ENCODE data around the gene DPF3.
"Not testable (repeated sequence)": the region's sequence is repeated elsewhere in the genome, so short reads cannot be mapped to it uniquely, and the experiment has no call there.

DPF3 gene

GRCh38 chr14:72878746-72879145, 15.2 kb downstream of the DPF3 start:
- no peak for FAIRE-seq

- no peak for FAIRE-seq
These were observed 17.2 kb downstream of the DPF3 start for GRCh38 chr14:72876710-72877063.

GRCh38 chr14:72876005-72876709, 17.7 kb downstream of the DPF3 start:
- no peak for FAIRE-seq

GRCh38 chr14:72870878-72871277, 23.0 kb downstream of the DPF3 start:
- not testable (repeated sequence) for FAIRE-seq

GRCh38 chr14:72869407-72870329, 24.2 kb downstream of the DPF3 start:
- FAIRE-seq, result no peak

GRCh38 chr14:72868500-72868899, 25.4 kb downstream of the DPF3 start:
- no peak for FAIRE-seq

DNA sequence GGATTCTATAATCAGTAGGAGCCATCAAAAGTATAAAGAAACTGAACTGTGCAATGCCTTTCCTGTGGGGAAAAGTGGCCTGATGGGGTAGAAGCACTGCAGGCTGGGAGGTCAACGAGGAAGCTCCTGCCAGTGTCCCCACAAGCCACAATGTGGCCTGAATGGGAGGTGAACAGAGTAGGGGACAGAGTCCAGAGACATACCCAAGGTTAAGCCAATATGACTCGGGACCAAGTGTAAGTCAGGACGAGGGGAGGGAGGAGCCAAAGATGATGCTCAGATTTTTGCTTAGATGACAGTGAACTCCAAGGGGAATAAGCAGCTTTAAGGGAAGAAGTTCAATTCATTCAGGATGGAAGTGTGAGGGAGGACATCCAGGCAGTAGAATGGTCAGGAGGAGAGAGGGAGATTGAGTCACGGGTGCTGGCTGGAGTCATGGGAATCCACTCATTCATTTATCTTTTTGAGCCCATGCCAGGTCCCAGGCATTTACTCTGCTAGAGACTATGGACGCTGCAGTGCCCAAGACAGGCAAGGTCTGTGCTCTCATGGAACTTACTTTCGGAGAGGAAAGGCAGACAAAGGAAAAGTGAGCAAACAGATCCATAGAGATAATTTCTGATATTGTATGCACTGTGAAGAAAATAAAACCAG, 29.1 kb downstream of the DPF3 start:
- FAIRE-seq, result no peak

- no peak for FAIRE-seq
These were observed 30.5 kb downstream of the DPF3 start for GRCh38 chr14:72863216-72864006.

DNA sequence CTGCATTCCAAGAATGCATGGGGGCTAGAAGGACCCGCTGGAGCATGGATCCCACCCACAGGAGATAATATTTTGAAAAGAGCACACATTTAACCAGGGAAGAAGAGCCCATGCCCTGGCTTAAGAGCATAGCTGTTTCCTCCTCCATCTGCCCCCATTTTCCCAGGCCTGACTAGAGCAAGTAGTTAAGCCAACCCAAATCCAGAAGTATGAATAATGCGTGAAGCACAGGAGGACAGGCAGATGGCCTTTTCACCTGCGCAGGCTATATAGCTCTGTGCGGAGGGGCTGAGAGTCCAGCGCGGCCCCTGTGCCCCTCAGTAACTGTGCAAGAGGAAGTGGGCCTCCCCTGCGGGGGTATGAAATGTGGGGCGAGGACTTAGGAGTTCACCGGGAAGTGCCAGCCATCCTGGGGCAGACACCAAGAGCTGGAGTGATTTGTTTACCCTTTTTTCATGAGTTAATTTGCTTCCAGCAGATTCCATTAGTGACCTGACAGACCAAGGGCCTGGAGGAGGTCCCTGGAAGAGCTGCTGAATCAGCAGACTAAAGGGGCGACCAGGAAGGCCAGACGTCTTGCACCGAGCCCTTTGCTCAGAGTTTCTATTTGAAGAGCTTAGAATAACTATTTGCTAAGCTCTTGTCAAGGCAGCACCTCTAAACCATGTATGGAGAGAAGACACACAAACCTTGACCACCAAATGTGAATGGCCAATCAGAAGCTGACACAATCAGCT, 37.2 kb downstream of the DPF3 start:
- no peak for FAIRE-seq

GRCh38 chr14:72855913-72856312, 38.0 kb downstream of the DPF3 start:
- FAIRE-seq, result no peak

GRCh38 chr14:72852194-72852593, 41.7 kb downstream of the DPF3 start:
- FAIRE-seq, result no peak

GRCh38 chr14:72851635-72852034, 42.3 kb downstream of the DPF3 start:
- FAIRE-seq, result no peak

DNA sequence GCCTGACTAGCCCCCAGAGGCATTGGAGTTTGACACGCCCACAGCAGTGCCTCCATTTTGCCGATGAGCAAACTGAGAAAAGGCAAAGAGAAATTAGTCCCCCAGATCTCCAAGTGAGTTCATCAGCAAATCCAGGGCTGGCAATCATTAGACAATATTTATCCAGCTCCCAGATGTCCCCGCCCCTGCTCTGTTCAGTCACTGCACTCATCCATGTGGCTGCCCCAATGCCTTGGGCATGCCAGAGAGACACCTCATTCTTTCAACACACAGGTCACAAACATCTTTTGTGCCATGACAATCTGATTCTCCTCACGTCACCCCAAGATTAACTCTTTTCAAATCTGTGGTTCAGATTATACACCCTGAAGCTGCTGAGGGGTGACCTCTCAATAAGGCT, 43.5 kb downstream of the DPF3 start:
- FAIRE-seq, result no peak

GRCh38 chr14:72849222-72849621, 44.7 kb downstream of the DPF3 start:
- FAIRE-seq, result no peak

- no peak for FAIRE-seq
These were observed 46.2 kb downstream of the DPF3 start for GRCh38 chr14:72847721-72848120.

GRCh38 chr14:72845683-72846082, 48.2 kb downstream of the DPF3 start:
- FAIRE-seq, result no peak

GRCh38 chr14:72845196-72845595, 48.7 kb downstream of the DPF3 start:
- FAIRE-seq, result no peak

DNA sequence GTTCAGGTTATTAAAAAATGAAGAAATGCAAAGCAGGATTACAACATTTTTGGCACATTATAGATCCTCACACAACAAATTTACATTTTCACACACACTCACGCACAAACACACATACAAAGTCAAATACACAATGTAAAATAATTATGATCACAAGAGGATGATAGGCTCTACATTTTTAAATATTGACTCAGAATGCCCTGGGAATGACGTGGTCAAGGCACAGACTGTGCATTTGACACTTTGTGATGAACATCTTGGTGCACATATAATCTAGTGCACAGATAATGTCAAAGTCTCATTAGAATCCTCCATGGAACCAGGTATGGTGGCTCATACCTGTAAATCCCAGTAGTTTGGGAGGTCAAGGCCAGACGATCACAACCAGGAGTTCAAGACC, 49.4 kb downstream of the DPF3 start:
- FAIRE-seq, result no peak

DNA sequence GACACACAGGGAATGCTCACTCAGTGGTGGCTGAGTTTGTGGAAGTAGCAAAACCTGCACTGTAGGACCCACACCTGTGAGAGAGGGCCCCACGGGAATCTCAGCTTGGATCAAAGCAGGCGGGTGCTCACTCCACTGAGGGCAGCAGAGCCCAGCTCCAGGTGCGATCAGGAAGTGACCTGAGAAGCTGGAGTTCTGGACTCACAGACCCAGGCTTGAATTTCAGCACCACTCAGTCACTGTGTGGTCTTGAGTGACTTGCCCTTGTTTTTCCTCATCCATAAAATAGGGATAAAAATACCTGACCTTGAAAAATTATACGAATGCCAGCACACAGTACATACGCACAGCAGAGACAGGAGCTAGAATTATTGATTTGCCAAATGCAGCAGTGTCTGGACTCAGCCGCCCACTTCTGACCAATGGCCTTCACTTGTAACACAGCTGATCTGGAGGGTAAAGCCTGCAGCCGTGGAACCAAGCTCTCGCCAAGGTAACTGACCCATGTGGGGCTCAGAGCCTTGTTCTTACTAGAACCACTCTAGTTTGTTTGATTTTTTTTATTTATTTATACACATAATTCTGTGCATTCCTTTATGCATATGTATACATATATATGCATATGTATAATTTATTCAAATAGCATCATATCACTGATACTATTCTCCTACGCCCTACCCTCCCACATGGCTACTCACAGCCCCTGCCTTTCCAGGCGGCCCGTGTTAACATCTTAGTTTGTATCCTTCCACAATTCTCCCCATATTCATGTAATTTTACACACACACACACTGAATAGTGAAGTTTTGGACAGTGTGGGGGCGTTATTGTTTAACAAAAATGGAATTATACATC, 53.9 kb downstream of the DPF3 start:
- no peak for FAIRE-seq

DNA sequence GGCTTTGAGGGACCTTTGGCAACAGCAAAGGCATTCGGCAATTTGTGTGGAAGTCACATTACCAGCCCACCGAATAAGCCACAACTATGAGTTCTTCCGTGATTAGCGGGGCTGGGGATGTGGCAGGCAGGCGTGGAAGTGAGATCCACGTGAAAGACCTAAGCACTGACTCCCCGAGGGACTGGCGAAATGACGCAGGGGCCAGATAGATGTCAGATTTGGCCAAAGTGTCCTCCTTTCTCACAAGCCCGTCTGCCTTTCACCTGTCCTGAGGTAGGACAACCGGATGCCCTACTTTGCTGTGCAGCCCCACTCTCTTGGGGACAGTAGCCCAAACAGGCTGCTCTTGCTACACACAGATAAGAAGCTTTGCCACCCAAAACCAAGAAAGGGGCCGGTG, 54.5 kb downstream of the DPF3 start:
- no peak for FAIRE-seq

GRCh38 chr14:72836085-72836484, 57.8 kb downstream of the DPF3 start:
- FAIRE-seq, result no peak

All from endometrium (tissue), 2 donors.